HG02852 (cell line): ENCODE data around the gene RYR2.
"Not testable (repeated sequence)": the region's sequence is repeated elsewhere in the genome, so short reads cannot be mapped to it uniquely, and the experiment has no call there.

Source experiments
- ATAC-seq: cut with Tn5 transposase; IDR thresholded peaks from one replicate; pipeline ENCODE4 v1.9.1; 2021; ENCODE audit warnings: mild to moderate bottlenecking, moderate library complexity; ENCODE audit not compliant: unreplicated experiment

Gene RYR2

DNA sequence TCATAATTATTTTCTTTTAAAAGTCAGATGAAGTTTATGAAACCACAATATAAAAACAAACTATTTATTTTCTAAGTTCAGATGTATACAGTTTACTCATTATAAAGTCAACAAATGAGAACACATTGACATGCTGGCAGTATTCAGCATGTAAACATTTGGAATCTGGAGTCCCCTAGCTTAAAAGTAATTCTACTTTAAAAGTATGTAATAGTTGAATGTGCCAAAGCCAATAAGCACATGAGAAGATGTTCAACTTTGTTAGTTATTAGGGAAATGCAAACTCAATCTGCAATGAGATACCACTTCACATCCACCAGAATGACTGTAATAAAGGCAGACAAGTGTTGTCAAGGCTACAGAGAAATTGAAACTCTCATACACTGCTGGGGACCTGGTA is 96.6 kb downstream of the RYR2 start:
- no peak for ATAC-seq

- ATAC-seq: no peak
These were observed 97.7 kb downstream of the RYR2 start for GRCh38 chr1:237139732-237140131.

DNA sequence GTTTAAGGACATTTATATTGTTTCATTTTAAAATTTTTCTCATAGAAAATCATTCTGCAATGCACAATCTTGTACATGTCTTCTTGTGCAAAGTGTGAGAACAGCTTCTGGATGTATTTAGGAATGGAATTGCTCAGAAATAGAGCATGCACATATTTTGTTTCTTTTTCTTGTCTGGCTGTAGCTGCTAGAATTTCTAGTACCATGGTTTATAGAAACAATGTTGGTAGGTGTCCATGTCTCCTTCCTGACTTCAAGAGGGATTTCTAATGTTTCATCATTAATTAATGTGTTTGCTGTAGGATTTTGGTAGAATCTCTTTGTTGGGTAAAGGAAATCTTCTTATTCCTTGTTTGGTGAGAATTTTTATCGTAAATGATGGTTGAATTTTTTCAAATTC is 99.0 kb downstream of the RYR2 start:
- no peak for ATAC-seq

DNA sequence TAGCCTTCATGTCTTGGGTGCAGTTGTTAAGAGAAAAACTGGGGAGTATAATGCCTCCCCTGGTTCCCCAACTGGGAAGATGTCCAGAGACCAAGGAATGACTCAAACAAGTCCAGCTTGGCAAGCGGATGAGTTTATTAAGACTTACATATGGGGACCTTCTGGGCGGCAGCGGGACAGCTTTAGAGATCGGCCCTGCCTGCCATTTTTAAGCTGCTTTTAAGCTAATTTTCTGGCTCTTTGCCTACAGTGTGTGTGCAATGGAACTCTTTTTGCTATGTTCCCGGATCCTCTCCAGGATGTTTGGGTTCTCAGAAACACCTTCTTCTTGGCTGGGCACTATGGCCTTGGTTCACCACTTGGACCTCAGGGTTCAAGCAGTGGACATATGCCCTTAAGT is 99.5 kb downstream of the RYR2 start:
- ATAC-seq: no peak

DNA sequence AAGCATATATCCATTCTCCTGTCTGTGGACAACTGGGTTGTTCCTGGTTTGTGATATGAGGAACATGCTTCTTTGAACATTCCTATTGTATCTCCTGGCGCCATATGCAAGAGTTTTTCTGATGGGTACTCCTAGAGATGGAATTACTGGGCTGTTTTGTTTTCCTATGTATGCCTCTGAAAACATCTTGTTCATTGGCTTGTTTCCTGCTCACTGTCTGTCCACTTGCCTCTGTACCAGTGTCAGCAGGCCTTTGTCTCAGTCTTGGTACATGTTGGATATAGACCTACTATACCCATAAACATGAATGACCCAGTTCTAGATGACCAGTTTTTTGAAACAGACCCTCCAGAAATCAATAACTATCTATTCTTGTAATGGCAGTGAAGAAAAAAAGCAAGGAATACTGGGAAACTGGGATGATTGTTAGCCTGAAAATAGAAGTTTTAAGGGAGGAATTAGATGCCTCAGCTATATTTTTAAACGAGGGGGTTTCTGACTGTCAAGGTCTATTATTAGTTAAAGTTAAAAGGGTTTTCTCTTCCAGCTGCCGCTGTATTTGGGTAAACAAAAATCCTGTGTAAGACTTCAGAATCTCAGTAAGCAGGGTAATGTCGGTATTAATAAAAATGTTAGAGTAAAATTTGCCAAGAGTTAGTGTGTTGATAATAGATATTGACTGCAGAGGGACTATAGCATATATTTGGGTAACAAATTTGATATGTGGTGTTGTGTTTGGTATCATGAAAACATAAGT is 103.6 kb downstream of the RYR2 start:
- no peak for ATAC-seq

- ATAC-seq: no peak
These were observed 104.3 kb downstream of the RYR2 start for GRCh38 chr1:237146241-237146640.

DNA sequence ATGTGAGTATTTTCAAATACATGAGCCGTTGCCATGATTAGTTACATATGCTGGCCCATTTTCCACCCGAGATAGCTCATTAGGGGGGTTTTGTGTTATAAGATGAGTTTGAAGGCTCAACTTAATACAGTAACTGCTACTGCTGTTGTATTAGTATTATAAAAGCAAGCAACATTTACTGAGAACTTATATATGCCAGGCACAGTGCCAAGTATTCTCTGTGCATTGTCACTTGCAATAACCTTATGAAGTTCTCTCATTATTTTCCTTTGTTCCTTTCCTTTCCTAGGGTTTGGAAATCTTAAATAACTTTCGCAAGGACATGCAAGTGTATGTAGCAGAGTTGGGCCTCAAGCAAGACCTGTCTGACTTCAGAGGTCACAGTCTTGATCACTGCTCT is 107.9 kb downstream of the RYR2 start:
- ATAC-seq: no peak

GRCh38 chr1:237151979-237152378 is 110.0 kb downstream of the RYR2 start:
- ATAC-seq: not testable (repeated sequence)

DNA sequence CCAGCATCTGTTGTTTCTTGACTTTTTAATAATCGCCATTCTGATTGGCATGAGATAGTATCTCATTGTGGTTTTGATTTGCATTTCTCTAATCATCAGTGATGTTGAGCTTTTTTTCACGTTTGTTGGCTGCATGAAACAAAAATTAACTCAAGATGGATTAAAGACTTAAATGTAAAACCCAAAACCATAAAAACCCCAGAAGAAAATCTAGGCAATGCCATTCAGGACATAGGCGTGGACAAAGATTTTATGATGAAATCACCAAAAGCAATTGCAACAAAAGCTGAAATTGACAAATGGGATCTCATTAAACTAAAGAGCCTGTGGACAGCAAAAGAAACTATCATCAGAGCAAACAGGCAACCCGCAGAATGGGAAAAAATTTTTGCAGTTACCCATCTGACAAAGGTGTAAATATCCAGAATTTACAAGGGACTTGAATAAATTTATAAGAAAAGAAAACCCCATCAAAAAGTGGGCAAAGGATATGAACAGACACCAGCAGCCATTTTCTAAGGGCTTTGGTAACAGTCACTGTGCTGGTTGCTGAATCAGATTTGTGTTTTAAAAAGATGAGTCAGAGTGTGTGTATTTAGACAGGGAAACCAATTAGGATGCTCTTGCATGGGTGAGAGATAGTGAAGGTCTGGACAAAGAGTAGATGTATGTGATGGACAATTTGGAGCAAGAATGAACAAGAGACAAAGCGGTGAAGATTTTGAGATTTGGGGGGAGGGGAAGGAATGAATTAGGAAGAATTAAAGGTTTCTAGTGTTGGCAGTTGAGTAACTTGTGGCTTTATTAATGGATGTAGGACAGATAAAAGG is 110.7 kb downstream of the RYR2 start:
- ATAC-seq: no peak

GRCh38 chr1:237154157-237154556 is 112.2 kb downstream of the RYR2 start:
- ATAC-seq: no peak

- ATAC-seq: no peak
These were observed 122.7 kb downstream of the RYR2 start for GRCh38 chr1:237164406-237165352.

- ATAC-seq: no peak
These were observed 124.1 kb downstream of the RYR2 start for GRCh38 chr1:237166086-237166485.

- ATAC-seq: no peak
These were observed 124.7 kb downstream of the RYR2 start for GRCh38 chr1:237166593-237167101.

DNA sequence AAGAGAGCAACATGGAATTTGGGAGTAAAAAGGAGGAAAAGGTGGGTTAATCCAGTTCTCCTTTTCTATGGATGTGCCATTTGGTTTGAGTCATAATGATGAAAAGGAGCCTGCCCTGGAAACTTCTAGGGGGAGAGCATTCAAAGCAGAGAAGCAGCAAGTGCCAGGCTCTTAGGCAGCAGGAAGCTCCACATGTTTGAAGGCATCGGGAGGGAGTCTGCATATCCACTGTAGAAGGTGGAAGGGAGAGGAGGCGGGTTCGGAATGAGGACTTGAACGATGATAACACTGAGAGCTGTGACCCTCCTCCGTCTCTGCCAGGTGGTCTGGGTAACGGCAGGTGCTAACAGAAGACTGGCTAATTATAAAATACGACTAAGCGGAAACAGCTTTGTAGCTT is 128.2 kb downstream of the RYR2 start:
- no peak for ATAC-seq

GRCh38 chr1:237171454-237172117 is 129.6 kb downstream of the RYR2 start:
- no peak for ATAC-seq

GRCh38 chr1:237172118-237172485 is 130.1 kb downstream of the RYR2 start:
- no peak for ATAC-seq

GRCh38 chr1:237179503-237179902 is 137.5 kb downstream of the RYR2 start:
- ATAC-seq: no peak

DNA sequence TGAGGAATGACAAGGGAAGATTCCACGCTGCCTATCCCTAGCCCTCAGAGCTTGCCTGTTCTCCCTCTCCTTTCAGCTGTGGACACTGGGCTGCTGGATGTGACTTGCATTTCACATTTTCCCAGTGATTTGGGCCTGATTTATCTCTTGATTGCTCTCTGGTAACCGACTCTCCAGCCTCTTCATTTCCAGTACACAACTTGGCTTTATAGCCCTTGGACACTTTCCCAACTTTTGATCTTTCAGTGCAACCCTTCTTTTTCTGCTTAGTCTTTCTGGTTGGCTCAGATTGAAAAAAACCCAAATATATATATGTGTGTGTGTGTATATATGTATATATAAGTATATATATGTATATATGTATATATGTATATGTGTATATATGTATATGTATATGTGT is 138.3 kb downstream of the RYR2 start:
- ATAC-seq: no peak

DNA sequence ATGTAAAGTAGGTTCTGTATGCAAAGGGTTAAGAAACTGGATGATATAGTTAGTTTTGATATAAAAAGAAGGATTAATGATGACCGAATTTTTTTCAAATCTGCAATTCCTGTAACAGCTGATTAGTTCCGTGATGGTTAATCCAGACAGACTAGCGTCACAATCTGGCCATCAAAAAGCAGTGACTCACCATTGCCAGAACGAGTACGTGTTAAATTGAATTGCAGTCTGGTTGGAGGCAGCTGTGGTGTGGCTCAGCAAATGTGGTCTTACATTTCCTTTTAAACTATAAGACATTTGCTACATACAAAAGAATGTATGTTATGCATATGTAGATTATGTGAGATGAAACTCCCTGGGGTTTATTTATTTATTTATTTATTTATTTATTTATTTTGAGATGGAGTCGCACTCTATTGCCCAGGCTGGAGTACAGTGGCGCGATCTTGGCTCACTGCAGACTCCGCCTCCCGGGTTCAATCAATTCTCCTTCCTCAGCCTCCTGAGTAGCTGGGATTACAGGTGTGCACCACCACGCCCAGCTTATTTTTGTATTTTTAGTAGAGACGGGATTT is 139.8 kb downstream of the RYR2 start:
- no peak for ATAC-seq

GRCh38 chr1:237183963-237184540 is 142.1 kb downstream of the RYR2 start:
- no peak for ATAC-seq
